Chondrocyte (in vitro differentiated cells): ENCODE measurements around the gene ATP2B2. TPM values are rescaled to one million over a fixed set of nuclear protein-coding genes. Genes with fewer than 3 reads are reported as not detected.

Experiments used
- DNase-seq: peaks from one replicate; pipeline ENCODE4 v3.0.0; 2021; ENCODE audit warnings: mixed read lengths, low spot score
- H3K27ac Mint-ChIP-seq: one replicate; pipeline ENCODE4 v1.8.0; 2021; ENCODE audit warnings: mild to moderate bottlenecking, moderate library complexity, mixed read lengths; ENCODE audit not compliant: unreplicated experiment
- H3K27me3 Mint-ChIP-seq: 2 replicates; pipeline ENCODE4 v1.8.0; 2021; ENCODE audit warnings: low read depth, mixed read lengths
- H3K36me3 Mint-ChIP-seq: 2 replicates; pipeline ENCODE4 v1.8.0; 2021; ENCODE audit warnings: low read depth, mixed read lengths
- H3K4me1 Mint-ChIP-seq: 2 replicates; pipeline ENCODE4 v1.8.0; 2021; ENCODE audit warnings: low read depth, mild to moderate bottlenecking, mixed read lengths
- H3K4me3 Mint-ChIP-seq: one replicate; pipeline ENCODE4 v1.8.0; 2021; ENCODE audit warnings: mild to moderate bottlenecking, moderate library complexity, mixed read lengths; ENCODE audit not compliant: unreplicated experiment
- H3K9me3 Mint-ChIP-seq: 2 replicates; pipeline ENCODE4 v1.8.0; 2021; ENCODE audit warnings: low read depth, mixed read lengths
- CTCF ChIP-seq: fragments of 200-600 bp; sonication (generic); IDR thresholded peaks from 2 replicates; pipeline ENCODE4 v1.5.0; 2021; ENCODE audit warnings: antibody characterized with exemption, mild to moderate bottlenecking, moderate library complexity
- total RNA-seq: library from RNA; stranded (reverse); gene quantifications from 3 replicates; pipeline ENCODE4 v1.2.1, GENCODE V29; 2021

ATP2B2 gene
- total RNA-seq, 1 donor from 2014 or later, result 0.25 TPM

DNA sequence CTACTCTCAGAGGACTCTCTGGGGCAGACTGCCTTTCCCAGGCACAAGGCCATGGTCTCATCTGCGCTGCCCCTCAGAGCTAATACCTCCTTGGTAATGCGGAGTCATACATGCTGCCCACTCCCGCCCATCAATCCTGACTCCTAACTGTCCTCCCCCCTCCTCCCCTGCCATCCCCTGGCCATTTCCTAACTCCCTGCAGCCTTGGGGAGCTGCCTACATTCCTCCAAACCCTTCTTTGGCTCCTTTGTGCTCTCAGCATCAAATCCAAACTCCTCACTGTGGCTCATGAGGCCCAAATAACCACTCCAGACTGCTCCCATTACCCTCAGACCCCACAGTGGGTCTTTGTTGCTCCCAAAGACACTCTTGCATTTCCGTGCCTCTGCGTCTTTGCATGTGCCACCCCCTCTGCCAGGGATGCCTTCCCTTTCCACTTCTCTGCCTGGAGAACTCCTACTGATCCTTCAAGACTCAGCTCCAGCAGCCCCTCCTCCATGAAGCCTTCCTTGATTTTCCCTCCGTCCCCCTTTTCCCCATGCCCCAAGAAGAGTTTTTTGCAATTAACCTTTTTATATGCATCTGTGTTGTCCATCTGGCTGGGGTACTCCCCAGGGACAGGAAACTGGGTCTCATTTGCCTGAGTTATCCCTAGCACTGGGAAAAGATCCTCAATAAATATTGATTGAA, 5.5 kb upstream of the ATP2B2 start:
- peaks cover 5% of the 10 kb centered on the region for H3K4me1 Mint-ChIP-seq
- no peak overlapping the region for H3K4me3 Mint-ChIP-seq
- TF ChIP-seq CTCF, result no peak
- DNase-seq, result no peak
- no peak overlapping the region for H3K27ac Mint-ChIP-seq
- peaks cover 8% of the 10 kb centered on the region for H3K27me3 Mint-ChIP-seq
- no peaks in the 10 kb centered on the region for H3K36me3 Mint-ChIP-seq
- H3K9me3 Mint-ChIP-seq, result no peaks in the 10 kb centered on the region

- Mint-ChIP-seq H3K27ac (no peak overlapping the region), H3K4me1 (peaks cover 6% of the 10 kb centered on the region), H3K27me3 (peaks cover 8% of the 10 kb centered on the region), H3K36me3 (no peaks in the 10 kb centered on the region), H3K9me3 (no peaks in the 10 kb centered on the region), H3K4me3 (no peak overlapping the region)
- TF ChIP-seq CTCF, result no peak
- no peak for DNase-seq
Measured at GRCh38 chr3:10510086-10510742, 4.8 kb upstream of the ATP2B2 start.

- Mint-ChIP-seq H3K27ac (no peak overlapping the region), H3K27me3 (peaks cover 12% of the 10 kb centered on the region), H3K4me1 (peaks cover 10% of the 10 kb centered on the region), H3K4me3 (no peak overlapping the region), H3K9me3 (no peaks in the 10 kb centered on the region), H3K36me3 (no peaks in the 10 kb centered on the region)
- DNase-seq, result no peak
- no peak for TF ChIP-seq CTCF
Measured at GRCh38 chr3:10509325-10509724, 3.9 kb upstream of the ATP2B2 start.

GRCh38 chr3:10508619-10509260, 3.4 kb upstream of the ATP2B2 start:
- Mint-ChIP-seq H3K36me3 (no peaks in the 10 kb centered on the region), H3K27me3 (peaks cover 15% of the 10 kb centered on the region), H3K9me3 (no peaks in the 10 kb centered on the region), H3K4me3 (no peak overlapping the region), H3K27ac (no peak overlapping the region), H3K4me1 (peaks cover 10% of the 10 kb centered on the region)
- DNase-seq, result no peak
- no peak for TF ChIP-seq CTCF

DNA sequence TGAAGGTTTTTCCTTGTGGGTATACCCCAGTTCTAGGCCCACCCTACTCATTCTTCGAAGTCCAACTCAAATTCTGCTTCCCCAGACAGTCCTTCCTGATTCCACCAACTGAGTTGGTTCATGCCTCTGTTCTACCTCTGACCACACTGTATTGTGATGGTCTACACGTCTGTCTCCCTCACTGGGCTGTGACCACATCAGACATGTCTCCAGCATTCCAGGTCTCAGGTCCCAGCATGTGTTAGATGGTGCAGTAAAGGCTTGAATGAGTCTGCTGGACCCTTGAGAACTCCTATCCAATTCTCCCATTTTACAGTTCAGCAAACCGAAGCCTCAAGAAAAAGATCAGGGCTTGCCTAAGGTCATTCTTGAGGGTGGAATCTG, 2.8 kb upstream of the ATP2B2 start:
- no peak for DNase-seq
- no peak for TF ChIP-seq CTCF
- H3K27ac Mint-ChIP-seq, result no peak overlapping the region
- H3K9me3 Mint-ChIP-seq, result no peaks in the 10 kb centered on the region
- H3K27me3 Mint-ChIP-seq, result peaks cover 16% of the 10 kb centered on the region
- no peak overlapping the region for H3K4me3 Mint-ChIP-seq
- H3K36me3 Mint-ChIP-seq, result no peaks in the 10 kb centered on the region
- peaks cover 10% of the 10 kb centered on the region for H3K4me1 Mint-ChIP-seq
